SJCRH30 (cell line): ENCODE data around the gene ORMDL3. TPM values are rescaled to one million over a fixed set of nuclear protein-coding genes. Genes with fewer than 3 reads are reported as not detected.
A peak's percentile ranks its signal among the peaks of the same experiment; 100 is the strongest.

Source experiments
- DNase-seq, 2 experiments: peaks; one replicate each; pipeline ENCODE4 v3.0.0-alpha.2; 2015 to 2020
- H3K27ac ChIP-seq: fragments of 250-450 bp; sonication (Bioruptor Pico); 2 replicates; pipeline ENCODE4 v1.5.1; 2020; ENCODE audit warnings: mild to moderate bottlenecking, moderate library complexity
- H3K27me3 ChIP-seq: fragments of 250-450 bp; sonication (Bioruptor Pico); 2 replicates; pipeline ENCODE4 v1.5.1; 2020; ENCODE audit warnings: mild to moderate bottlenecking, moderate library complexity
- H3K36me3 ChIP-seq: fragments of 250-450 bp; sonication (Bioruptor Pico); 2 replicates; pipeline ENCODE4 v1.5.1; 2020; ENCODE audit warnings: mild to moderate bottlenecking, moderate library complexity
- H3K4me1 ChIP-seq: fragments of 250-450 bp; sonication (Bioruptor Pico); 2 replicates; pipeline ENCODE4 v1.5.1; 2020; ENCODE audit warnings: mild to moderate bottlenecking, moderate library complexity
- H3K4me3 ChIP-seq: fragments of 250-450 bp; sonication (Bioruptor Pico); 2 replicates; pipeline ENCODE4 v1.5.1; 2020; ENCODE audit warnings: mild to moderate bottlenecking, moderate library complexity
- H3K9me3 ChIP-seq: fragments of 250-450 bp; sonication (Bioruptor Pico); replicated peaks from 2 replicates; pipeline ENCODE4 v1.5.1; 2020; ENCODE audit warnings: mild to moderate bottlenecking, moderate library complexity
- total RNA-seq: library from RNA; depleted of rRNA; stranded (reverse); fragments of >200 nt; shearing (Covaris generic); gene quantifications from 2 replicates; pipeline ENCODE4 v1.2.3, GENCODE V29; 2014

ORMDL3 gene
- total RNA-seq, 1 experiment from 2014 or later: 27.8 TPM

GRCh38 chr17:39939106-39939505 is 11.7 kb upstream of the ORMDL3 start:
- no peak for DNase-seq
- no peak overlapping the region for H3K4me3 ChIP-seq
- H3K4me1 ChIP-seq: peaks cover 8% of the 10 kb centered on the region
- no peaks in the 10 kb centered on the region for H3K36me3 ChIP-seq
- no peak overlapping the region for H3K27ac ChIP-seq
- H3K9me3 ChIP-seq: no peaks in the 10 kb centered on the region
- no peaks in the 10 kb centered on the region for H3K27me3 ChIP-seq

GRCh38 chr17:39938140-39938869 is 10.9 kb upstream of the ORMDL3 start:
- no peak for DNase-seq
- no peaks in the 10 kb centered on the region for H3K27me3 ChIP-seq
- H3K9me3 ChIP-seq: no peaks in the 10 kb centered on the region
- no peaks in the 10 kb centered on the region for H3K36me3 ChIP-seq
- no peak overlapping the region for H3K27ac ChIP-seq
- H3K4me1 ChIP-seq: peaks cover 8% of the 10 kb centered on the region
- no peak overlapping the region for H3K4me3 ChIP-seq

GRCh38 chr17:39937447-39937846 is 10.0 kb upstream of the ORMDL3 start:
- DNase-seq: no peak
- Histone ChIP-seq H3K27me3 (no peaks in the 10 kb centered on the region), H3K4me1 (peaks cover 8% of the 10 kb centered on the region), H3K4me3 (no peak overlapping the region), H3K9me3 (no peaks in the 10 kb centered on the region), H3K27ac (no peak overlapping the region), H3K36me3 (no peaks in the 10 kb centered on the region)

- H3K27me3 ChIP-seq: no peaks in the 10 kb centered on the region
- H3K4me1 ChIP-seq: peaks cover 8% of the 10 kb centered on the region
- H3K9me3 ChIP-seq: no peaks in the 10 kb centered on the region
- no peaks in the 10 kb centered on the region for H3K36me3 ChIP-seq
- no peak overlapping the region for H3K27ac ChIP-seq
- DNase-seq: peak; percentile 19 to 36
- no peak overlapping the region for H3K4me3 ChIP-seq
These were observed 8.5 kb upstream of the ORMDL3 start for GRCh38 chr17:39935909-39936308.

- H3K27ac ChIP-seq: no peak overlapping the region
- H3K4me1 ChIP-seq: peaks cover 2% of the 10 kb centered on the region
- no peak overlapping the region for H3K4me3 ChIP-seq
- DNase-seq: no peak
- H3K36me3 ChIP-seq: no peaks in the 10 kb centered on the region
- no peaks in the 10 kb centered on the region for H3K27me3 ChIP-seq
- H3K9me3 ChIP-seq: no peaks in the 10 kb centered on the region
These were observed 6.9 kb upstream of the ORMDL3 start for GRCh38 chr17:39934324-39934723.

GRCh38 chr17:39933912-39934311 is 6.5 kb upstream of the ORMDL3 start:
- no peaks in the 10 kb centered on the region for H3K36me3 ChIP-seq
- H3K9me3 ChIP-seq: no peaks in the 10 kb centered on the region
- H3K27ac ChIP-seq: no peak overlapping the region
- no peaks in the 10 kb centered on the region for H3K4me1 ChIP-seq
- H3K4me3 ChIP-seq: no peak overlapping the region
- no peaks in the 10 kb centered on the region for H3K27me3 ChIP-seq
- no peak for DNase-seq

GRCh38 chr17:39929646-39930407 is 2.4 kb upstream of the ORMDL3 start:
- Histone ChIP-seq H3K36me3 (no peaks in the 10 kb centered on the region), H3K9me3 (no peaks in the 10 kb centered on the region), H3K27me3 (no peaks in the 10 kb centered on the region), H3K4me1 (peaks cover 14% of the 10 kb centered on the region), H3K27ac (no peak overlapping the region), H3K4me3 (no peak overlapping the region)
- DNase-seq: no peak

GRCh38 chr17:39928858-39929645 is 1.7 kb upstream of the ORMDL3 start:
- DNase-seq: no peak
- H3K4me3 ChIP-seq: no peak overlapping the region
- no peak overlapping the region for H3K27ac ChIP-seq
- peaks cover 14% of the 10 kb centered on the region for H3K4me1 ChIP-seq
- H3K9me3 ChIP-seq: no peaks in the 10 kb centered on the region
- no peaks in the 10 kb centered on the region for H3K27me3 ChIP-seq
- no peaks in the 10 kb centered on the region for H3K36me3 ChIP-seq

GRCh38 chr17:39927929-39928857 is 792 bp upstream of the ORMDL3 start:
- Histone ChIP-seq H3K4me1 (peaks cover 14% of the 10 kb centered on the region), H3K27me3 (no peaks in the 10 kb centered on the region), H3K27ac (peak overlapping the region; percentile 52), H3K4me3 (peak overlapping the region; percentile 67), H3K36me3 (no peaks in the 10 kb centered on the region), H3K9me3 (no peaks in the 10 kb centered on the region)
- DNase-seq: peak in 1 of 2 experiments; percentile 18

GRCh38 chr17:39926588-39927100 is 757 bp downstream of the ORMDL3 start:
- H3K27ac ChIP-seq: peak overlapping the region; percentile 52
- H3K9me3 ChIP-seq: no peaks in the 10 kb centered on the region
- H3K36me3 ChIP-seq: no peaks in the 10 kb centered on the region
- H3K4me1 ChIP-seq: peaks cover 14% of the 10 kb centered on the region
- H3K27me3 ChIP-seq: no peaks in the 10 kb centered on the region
- DNase-seq: peak; percentile 21 to 36
- H3K4me3 ChIP-seq: peak overlapping the region; percentile 67

- no peak overlapping the region for H3K27ac ChIP-seq
- DNase-seq: no peak
- H3K9me3 ChIP-seq: no peaks in the 10 kb centered on the region
- H3K4me1 ChIP-seq: peaks cover 14% of the 10 kb centered on the region
- H3K27me3 ChIP-seq: no peaks in the 10 kb centered on the region
- H3K36me3 ChIP-seq: no peaks in the 10 kb centered on the region
- H3K4me3 ChIP-seq: peak overlapping the region; percentile 67
These were observed 1.2 kb downstream of the ORMDL3 start for GRCh38 chr17:39926135-39926587.

- no peak overlapping the region for H3K4me3 ChIP-seq
These were observed 1.9 kb downstream of the ORMDL3 start for GRCh38 chr17:39925282-39926134.

GRCh38 chr17:39924691-39925055 is 2.7 kb downstream of the ORMDL3 start:
- no peak for DNase-seq
- Histone ChIP-seq H3K9me3 (no peaks in the 10 kb centered on the region), H3K27me3 (no peaks in the 10 kb centered on the region), H3K27ac (no peak overlapping the region), H3K4me1 (peaks cover 14% of the 10 kb centered on the region), H3K36me3 (no peaks in the 10 kb centered on the region; the same call in 1 of the 2 replicates), H3K4me3 (no peak overlapping the region)

More at GRCh38 chr17:39925282-39926134, 1.9 kb downstream of the ORMDL3 start:
- Histone ChIP-seq H3K27ac (no peak overlapping the region), H3K4me1 (peaks cover 14% of the 10 kb centered on the region), H3K27me3 (no peaks in the 10 kb centered on the region), H3K36me3 (no peaks in the 10 kb centered on the region), H3K9me3 (no peaks in the 10 kb centered on the region)
- peak; percentile 47 to 62 for DNase-seq
